ENCODE data around the gene JPT2. TPM values are rescaled to one million over a fixed set of nuclear protein-coding genes. Genes with fewer than 3 reads are reported as not detected.

The JPT2 gene
- polyA plus RNA-seq, 6 donors from 2014 or later, result 6.8 to 14.4 (median 11.5) TPM

DNA sequence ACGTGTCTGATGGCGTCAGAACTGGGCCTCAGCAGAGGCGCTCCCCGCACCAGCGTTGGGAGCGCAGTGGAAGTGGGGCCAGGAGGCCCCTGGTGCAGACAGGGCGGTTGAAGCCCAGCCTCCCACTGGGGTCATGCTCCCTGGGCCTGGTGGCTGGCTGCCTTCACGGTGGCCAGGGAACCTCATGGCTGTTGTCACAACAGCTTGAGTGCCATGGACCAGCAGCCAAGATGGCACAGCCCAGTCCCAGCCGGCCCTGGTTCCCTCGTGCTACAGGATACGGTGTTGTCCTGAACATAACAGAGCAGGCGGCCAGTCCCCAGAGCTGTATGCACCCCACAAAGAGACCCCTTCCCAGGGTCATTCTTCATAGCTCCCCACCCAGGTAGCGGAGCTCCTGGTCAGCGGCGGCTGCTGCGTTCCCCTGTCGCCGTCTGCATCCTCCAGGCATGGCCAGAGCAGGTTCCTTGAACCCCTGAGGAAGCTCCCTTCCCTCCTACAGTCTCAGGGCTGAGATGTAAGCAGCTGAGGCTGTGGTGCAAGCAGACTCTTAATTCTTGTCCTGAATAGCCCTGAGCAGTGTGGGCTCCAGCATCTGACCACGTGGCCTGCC lies 63.6 kb downstream of the JPT2 start:
- H3K4me3 Mint-ChIP-seq, result no peak overlapping the region
- ATAC-seq (ENCODE audit: low read depth in 2 of 2) (no peak), DNase-seq (no peak)
- no peaks in the 10 kb centered on the region for H3K9me3 Mint-ChIP-seq
- peaks cover 5 to 8% of the 10 kb centered on the region in 2 donors for H3K36me3 Mint-ChIP-seq
- H3K27me3 Mint-ChIP-seq, result no peaks in the 10 kb centered on the region
- peak overlapping the region in 1 of 6 donors; percentile 60 for H3K27ac Mint-ChIP-seq
- peaks cover 0 to 11% (median 0%) of the 10 kb centered on the region in 3 donors for H3K4me1 Mint-ChIP-seq

GRCh38 chr16:1743376-1744337 lies 65.6 kb downstream of the JPT2 start:
- peak overlapping the region in 1 of 6 donors; percentile 47 for H3K27ac Mint-ChIP-seq
- no peak overlapping the region for H3K4me3 Mint-ChIP-seq
- no peaks in the 10 kb centered on the region for H3K27me3 Mint-ChIP-seq
- H3K4me1 Mint-ChIP-seq, result peaks cover 0 to 11% (median 0%) of the 10 kb centered on the region in 3 donors
- peaks cover 5 to 8% of the 10 kb centered on the region in 2 donors for H3K36me3 Mint-ChIP-seq
- H3K9me3 Mint-ChIP-seq, result no peaks in the 10 kb centered on the region
- DNase-seq (no peak), ATAC-seq (ENCODE audit: low read depth in 2 of 2) (no peak)

DNA sequence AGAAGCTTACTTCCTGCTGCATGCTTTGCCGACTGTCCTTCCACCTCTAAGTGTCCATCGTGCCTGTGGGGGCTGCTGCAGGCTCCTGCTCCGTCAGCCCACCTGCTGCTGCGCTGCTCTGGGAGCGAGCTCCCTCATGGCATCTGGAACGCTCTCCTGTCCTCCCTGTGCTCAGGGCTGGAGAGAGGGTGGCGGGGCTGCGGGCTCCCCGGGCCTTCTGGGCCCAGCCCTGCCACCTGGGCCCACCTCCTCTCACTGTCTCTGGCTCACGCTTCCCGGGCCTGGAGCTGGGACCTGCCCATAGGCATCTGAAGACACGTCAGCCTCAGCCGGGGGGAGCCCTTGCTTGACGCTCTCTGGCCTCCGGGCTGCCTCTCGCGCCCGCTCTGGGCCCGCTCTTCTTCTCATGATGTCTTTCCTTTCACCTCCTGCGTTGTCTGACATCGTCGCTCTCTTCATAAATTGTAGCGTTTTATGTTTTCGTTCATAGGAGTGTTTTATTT lies 66.3 kb downstream of the JPT2 start:
- no peaks in the 10 kb centered on the region for H3K27me3 Mint-ChIP-seq
- peak overlapping the region in 1 of 6 donors; percentile 47 for H3K27ac Mint-ChIP-seq
- ATAC-seq (ENCODE audit: low read depth in 2 of 2), result no peak
- H3K36me3 Mint-ChIP-seq, result peaks cover 5 to 8% of the 10 kb centered on the region in 2 donors
- no peak overlapping the region for H3K4me3 Mint-ChIP-seq
- no peaks in the 10 kb centered on the region for H3K9me3 Mint-ChIP-seq
- DNase-seq, result no peak
- peaks cover 0 to 11% (median 0%) of the 10 kb centered on the region in 3 donors for H3K4me1 Mint-ChIP-seq

GRCh38 chr16:1745181-1745899 lies 67.3 kb downstream of the JPT2 start:
- ATAC-seq (ENCODE audit: low read depth in 2 of 2), result no peak
- Mint-ChIP-seq H3K9me3 (no peaks in the 10 kb centered on the region), H3K27me3 (no peaks in the 10 kb centered on the region), H3K27ac (peak overlapping the region in 4 of 6 donors; percentile 20 to 93 (median 50)), H3K4me1 (peaks cover 0 to 11% (median 0%) of the 10 kb centered on the region in 3 donors), H3K4me3 (peak overlapping the region in 1 of 8 donors; percentile 62), H3K36me3 (peaks cover 5 to 8% of the 10 kb centered on the region in 2 donors)
- no peak for DNase-seq

- peaks cover 5 to 8% of the 10 kb centered on the region in 2 donors for H3K36me3 Mint-ChIP-seq
- no peak overlapping the region for H3K27ac Mint-ChIP-seq
- DNase-seq, result no peak
These were observed 68.0 kb downstream of the JPT2 start for GRCh38 chr16:1745900-1746692.

GRCh38 chr16:1746693-1747195 lies 68.7 kb downstream of the JPT2 start:
- DNase-seq (no peak), ATAC-seq (ENCODE audit: low read depth in 2 of 2) (no peak)
- H3K27me3 Mint-ChIP-seq, result no peaks in the 10 kb centered on the region
- no peaks in the 10 kb centered on the region for H3K9me3 Mint-ChIP-seq
- H3K4me1 Mint-ChIP-seq, result peaks cover 0 to 7% (median 0%) of the 10 kb centered on the region in 3 donors
- peak overlapping the region in 1 of 6 donors; percentile 26 for H3K27ac Mint-ChIP-seq
- H3K4me3 Mint-ChIP-seq, result no peak overlapping the region
- peaks cover 5 to 8% of the 10 kb centered on the region in 2 donors for H3K36me3 Mint-ChIP-seq

More at GRCh38 chr16:1745900-1746692, 68.0 kb downstream of the JPT2 start:
- H3K4me3 Mint-ChIP-seq, result no peak overlapping the region
- peaks cover 0 to 8% (median 0%) of the 10 kb centered on the region in 3 donors for H3K4me1 Mint-ChIP-seq
- H3K9me3 Mint-ChIP-seq, result no peaks in the 10 kb centered on the region
- no peaks in the 10 kb centered on the region for H3K27me3 Mint-ChIP-seq
- no peak for ATAC-seq (ENCODE audit: low read depth in 2 of 2)

- no peak for ATAC-seq (ENCODE audit: low read depth in 2 of 2)
- peaks cover 0 to 7% (median 0%) of the 10 kb centered on the region in 3 donors for H3K4me1 Mint-ChIP-seq
These were observed 69.9 kb downstream of the JPT2 start for GRCh38 chr16:1747934-1748333.

DNA sequence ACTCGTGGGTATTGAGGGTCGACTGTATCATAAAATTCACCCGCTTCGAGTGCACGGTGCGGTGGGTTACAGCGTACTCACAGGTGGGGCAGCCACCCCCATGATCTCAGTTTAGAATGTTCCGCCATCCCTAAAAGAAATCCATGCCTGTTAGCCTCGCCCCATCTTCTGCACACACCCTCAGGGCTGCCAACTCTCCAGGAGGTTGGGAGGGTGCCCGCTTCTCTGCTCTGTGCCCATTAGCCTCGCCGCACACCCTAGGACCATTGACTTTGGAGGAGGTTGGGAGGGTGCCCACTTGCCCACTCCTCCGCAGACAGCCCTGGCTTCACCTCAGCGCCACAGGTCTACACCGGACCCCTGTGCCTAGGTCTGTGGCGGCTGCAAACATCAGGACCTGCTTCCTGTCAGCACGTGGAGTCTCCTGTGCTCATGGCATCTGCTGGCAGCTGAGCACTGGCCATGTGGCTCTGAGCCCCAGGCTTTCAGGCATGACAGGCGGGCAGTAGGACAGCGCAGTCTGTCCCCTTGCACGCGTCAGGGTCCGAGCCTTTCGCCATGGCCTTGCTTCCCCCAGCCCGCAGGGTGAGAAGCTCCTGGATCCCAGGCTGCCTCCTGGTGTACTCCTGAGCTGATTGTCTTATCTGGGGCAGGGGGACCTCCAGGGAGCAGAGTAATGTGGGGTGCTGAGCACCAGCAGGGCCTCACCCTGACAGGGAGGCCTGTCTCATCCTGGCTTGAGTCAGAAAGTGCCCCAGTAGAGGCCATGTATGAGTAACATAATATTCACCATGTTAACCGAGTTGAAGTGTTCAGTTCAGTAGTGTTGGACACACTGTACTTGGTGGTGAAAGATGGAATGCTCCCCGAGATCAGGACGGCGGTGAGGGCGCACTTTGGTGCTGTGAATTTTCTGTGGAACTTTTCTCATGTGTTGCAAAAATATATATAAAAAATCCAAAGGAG lies 71.4 kb downstream of the JPT2 start:
- Mint-ChIP-seq H3K27me3 (no peaks in the 10 kb centered on the region), H3K4me1 (peaks cover 0 to 6% (median 0%) of the 10 kb centered on the region in 3 donors), H3K4me3 (no peak overlapping the region), H3K36me3 (peaks cover 5 to 6% of the 10 kb centered on the region in 2 donors), H3K9me3 (no peaks in the 10 kb centered on the region), H3K27ac (peak overlapping the region in 1 of 6 donors; percentile 38)
- DNase-seq (no peak), ATAC-seq (ENCODE audit: low read depth in 2 of 2) (no peak)

More at GRCh38 chr16:1747934-1748333, 69.9 kb downstream of the JPT2 start:
- DNase-seq, result no peak
- no peak overlapping the region for H3K27ac Mint-ChIP-seq
- no peaks in the 10 kb centered on the region for H3K27me3 Mint-ChIP-seq
- H3K9me3 Mint-ChIP-seq, result no peaks in the 10 kb centered on the region
- no peak overlapping the region for H3K4me3 Mint-ChIP-seq
- peaks cover 5 to 8% of the 10 kb centered on the region in 2 donors for H3K36me3 Mint-ChIP-seq

Other genes starting within 250 kb of the JPT2 start
- gene PERCC1, start 247.2 kb upstream of the JPT2 start, polyA plus RNA-seq (ENCODE audit: low read depth in 6 of 6), result not detected
- under 1 TPM in 2 of 6 donors, not detected in 4; 0.16 to 0.26 TPM for gene CCDC154, start 233.7 kb upstream of the JPT2 start, polyA plus RNA-seq (ENCODE audit: low read depth in 6 of 6)
- gene CLCN7, start 203.3 kb upstream of the JPT2 start, polyA plus RNA-seq (ENCODE audit: low read depth in 6 of 6), result 10 to 100 TPM; 48.6 to 92.2 (median 61.4) TPM
- gene PTX4, start 189.3 kb upstream of the JPT2 start, polyA plus RNA-seq (ENCODE audit: low read depth in 6 of 6), result not detected
- 10 to 100 TPM; 17.3 to 37.1 (median 26.3) TPM for gene TELO2, start 184.9 kb upstream of the JPT2 start, polyA plus RNA-seq (ENCODE audit: low read depth in 6 of 6)
- gene TMEM204, start 144.6 kb upstream of the JPT2 start, polyA plus RNA-seq (ENCODE audit: low read depth in 6 of 6), result 10 to 100 TPM in 2 of 6 donors, 1 to 10 TPM in 4; 5.2 to 23.9 (median 6.6) TPM
- gene IFT140, start 66.2 kb upstream of the JPT2 start, polyA plus RNA-seq (ENCODE audit: low read depth in 6 of 6), result 1 to 10 TPM in 5 of 6 donors, not detected in 1; 1.3 to 2.3 (median 2.2) TPM
- gene CRAMP1, start 65.9 kb upstream of the JPT2 start, polyA plus RNA-seq (ENCODE audit: low read depth in 6 of 6), result 1 to 10 TPM; 1.8 to 6.0 (median 2.2) TPM
- gene MAPK8IP3, start 27.9 kb downstream of the JPT2 start, polyA plus RNA-seq (ENCODE audit: low read depth in 6 of 6), result 10 to 100 TPM in 1 of 6 donors, 1 to 10 TPM in 5; 1.2 to 10.1 (median 2.2) TPM
- gene NME3, start 93.3 kb downstream of the JPT2 start, polyA plus RNA-seq (ENCODE audit: low read depth in 6 of 6), result 10 to 100 TPM; 32.0 to 61.1 (median 49.1) TPM
- 1 to 10 TPM in 1 of 6 donors, under 1 TPM in 5; 0.43 to 2.8 (median 0.93) TPM for gene EME2, start 94.5 kb downstream of the JPT2 start, polyA plus RNA-seq (ENCODE audit: low read depth in 6 of 6)
- 100 to 1,000 TPM in 4 of 6 donors, 10 to 100 TPM in 2; 76.4 to 120 (median 108) TPM for gene MRPS34, start 94.9 kb downstream of the JPT2 start, polyA plus RNA-seq (ENCODE audit: low read depth in 6 of 6)
- gene SPSB3, start 104.3 kb downstream of the JPT2 start, polyA plus RNA-seq (ENCODE audit: low read depth in 6 of 6), result 10 to 100 TPM; 30.2 to 54.1 (median 36.2) TPM
- 100 to 1,000 TPM in 1 of 6 donors, 10 to 100 TPM in 5; 69.1 to 110 (median 81.0) TPM for gene NUBP2, start 104.7 kb downstream of the JPT2 start, polyA plus RNA-seq (ENCODE audit: low read depth in 6 of 6)
- gene IGFALS, start 115.4 kb downstream of the JPT2 start, polyA plus RNA-seq (ENCODE audit: low read depth in 6 of 6), result under 1 TPM in 1 of 6 donors, not detected in 5; 0.13 TPM
- gene HAGH, start 148.5 kb downstream of the JPT2 start, polyA plus RNA-seq (ENCODE audit: low read depth in 6 of 6), result 10 to 100 TPM; 21.1 to 68.5 (median 39.1) TPM
- 10 to 100 TPM; 20.2 to 28.1 (median 24.5) TPM for gene FAHD1, start 148.9 kb downstream of the JPT2 start, polyA plus RNA-seq (ENCODE audit: low read depth in 6 of 6)
- not detected for gene MEIOB, start 193.9 kb downstream of the JPT2 start, polyA plus RNA-seq (ENCODE audit: low read depth in 6 of 6)
- not detected for gene HS3ST6, start 240.1 kb downstream of the JPT2 start, polyA plus RNA-seq (ENCODE audit: low read depth in 6 of 6)